ENCODE results near the gene JCHAIN.

DNA sequence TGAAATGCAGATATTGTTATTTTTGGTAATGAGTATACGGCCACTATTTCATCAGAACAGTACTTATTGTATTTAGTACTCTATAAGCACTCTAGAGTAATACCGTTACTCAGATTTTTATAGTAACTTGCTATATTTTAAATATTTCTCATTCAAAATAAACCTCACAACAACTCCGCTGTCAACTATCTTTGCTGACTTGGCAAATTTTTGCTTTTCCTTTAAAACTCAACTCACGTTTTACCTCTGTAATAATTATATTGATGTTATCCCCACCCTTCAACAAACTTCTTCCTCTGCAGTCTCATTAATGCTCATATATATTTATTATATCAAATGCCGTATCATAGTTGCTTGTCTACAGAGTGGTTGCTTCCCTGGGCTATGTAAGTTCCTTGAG lies 9.0 kb downstream of the JCHAIN start:
- TF ChIP-seq SMC3 (IDR thresholded peaks at IDR 0.05; ENCODE audit: low read depth, low read length) (no peak), POLR2A (IDR thresholded peaks at IDR 0.05; ENCODE audit: low read depth, low read length) (no peak), RCOR1 (IDR thresholded peaks at IDR 0.05; ENCODE audit: insufficient replicate concordance, low read length) (no peak), CEBPB (IDR thresholded peaks at IDR 0.05; ENCODE audit: low read depth, low read length) (no peak), MXI1 (IDR thresholded peaks at IDR 0.05; ENCODE audit: borderline replicate concordance, low read depth, low read length) (no peak), BHLHE40 (IDR thresholded peaks at IDR 0.05; ENCODE audit: low read depth, low read length) (no peak), NFE2L2 (IDR thresholded peaks at IDR 0.05; ENCODE audit: low read depth, low read length) (no peak), MAZ (IDR thresholded peaks at IDR 0.05; ENCODE audit: borderline replicate concordance, low read depth, low read length) (no peak), MAFK (IDR thresholded peaks at IDR 0.05; ENCODE audit: low read depth, low read length) (peak; percentile 99), RAD21 (IDR thresholded peaks at IDR 0.05; ENCODE audit: low read length) (no peak), FOS (IDR thresholded peaks at IDR 0.05; ENCODE audit: low read depth, low read length) (no peak)
- TF ChIP-seq, protein P1, sequence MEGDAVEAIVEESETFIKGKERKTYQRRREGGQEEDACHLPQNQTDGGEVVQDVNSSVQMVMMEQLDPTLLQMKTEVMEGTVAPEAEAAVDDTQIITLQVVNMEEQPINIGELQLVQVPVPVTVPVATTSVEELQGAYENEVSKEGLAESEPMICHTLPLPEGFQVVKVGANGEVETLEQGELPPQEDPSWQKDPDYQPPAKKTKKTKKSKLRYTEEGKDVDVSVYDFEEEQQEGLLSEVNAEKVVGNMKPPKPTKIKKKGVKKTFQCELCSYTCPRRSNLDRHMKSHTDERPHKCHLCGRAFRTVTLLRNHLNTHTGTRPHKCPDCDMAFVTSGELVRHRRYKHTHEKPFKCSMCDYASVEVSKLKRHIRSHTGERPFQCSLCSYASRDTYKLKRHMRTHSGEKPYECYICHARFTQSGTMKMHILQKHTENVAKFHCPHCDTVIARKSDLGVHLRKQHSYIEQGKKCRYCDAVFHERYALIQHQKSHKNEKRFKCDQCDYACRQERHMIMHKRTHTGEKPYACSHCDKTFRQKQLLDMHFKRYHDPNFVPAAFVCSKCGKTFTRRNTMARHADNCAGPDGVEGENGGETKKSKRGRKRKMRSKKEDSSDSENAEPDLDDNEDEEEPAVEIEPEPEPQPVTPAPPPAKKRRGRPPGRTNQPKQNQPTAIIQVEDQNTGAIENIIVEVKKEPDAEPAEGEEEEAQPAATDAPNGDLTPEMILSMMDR (conservative IDR thresholded peaks at IDR 0.05; ENCODE audit: low read depth, low read length), result no peak
- TF ChIP-seq, protein P2, sequence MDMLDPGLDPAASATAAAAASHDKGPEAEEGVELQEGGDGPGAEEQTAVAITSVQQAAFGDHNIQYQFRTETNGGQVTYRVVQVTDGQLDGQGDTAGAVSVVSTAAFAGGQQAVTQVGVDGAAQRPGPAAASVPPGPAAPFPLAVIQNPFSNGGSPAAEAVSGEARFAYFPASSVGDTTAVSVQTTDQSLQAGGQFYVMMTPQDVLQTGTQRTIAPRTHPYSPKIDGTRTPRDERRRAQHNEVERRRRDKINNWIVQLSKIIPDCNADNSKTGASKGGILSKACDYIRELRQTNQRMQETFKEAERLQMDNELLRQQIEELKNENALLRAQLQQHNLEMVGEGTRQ (IDR thresholded peaks at IDR 0.05; ENCODE audit: low read depth, low read length), result no peak

All from IMR-90 (cell line).